Keratinocyte (primary cell): ENCODE data around the gene SNX24. TPM values are rescaled to one million over a fixed set of nuclear protein-coding genes. Genes with fewer than 3 reads are reported as not detected.

Experiments used
- DNase-seq: peaks from one replicate; pipeline ENCODE4 v3.0.0-alpha.2; 2011; ENCODE audit warnings: low read depth, missing footprints, low spot score
- FAIRE-seq: peaks from 2 replicates; lab custom pipeline; 2011; peaks lifted over from hg19 to GRCh38; lab: Jason Lieb, UNC
- H2AFZ ChIP-seq: 2 replicates; pipeline ENCODE4 v1.6.0; 2012; ENCODE audit warnings: low read length, control low read depth, inconsistent platforms; ENCODE audit not compliant: control insufficient read depth
- H3K27ac ChIP-seq: 2 replicates; pipeline ENCODE4 v1.5.1; 2011; ENCODE audit warnings: low read length; ENCODE audit not compliant: control insufficient read depth, insufficient read depth
- H3K27me3 ChIP-seq: 3 replicates; pipeline ENCODE4 v1.6.0; 2011; ENCODE audit warnings: low read length; ENCODE audit not compliant: control insufficient read depth, insufficient read depth; ENCODE audit errors: extremely low read depth
- H3K36me3 ChIP-seq, 2 experiments: 2 replicates in 1 of 2; 3 replicates in 1 of 2; pipeline ENCODE4 v1.5.1; 2011; ENCODE audit warnings: low read length in 2 of 2, mild to moderate bottlenecking in 1 of 2; ENCODE audit not compliant: control insufficient read depth in 2 of 2, insufficient read depth in 2 of 2; ENCODE audit errors: extremely low read depth in 1 of 2
- H3K4me1 ChIP-seq: 3 replicates; pipeline ENCODE4 v1.5.1; 2011; ENCODE audit warnings: low read length; ENCODE audit not compliant: control insufficient read depth, insufficient read depth; ENCODE audit errors: extremely low read depth
- H3K4me2 ChIP-seq: 3 replicates; pipeline ENCODE4 v1.6.0; 2011; ENCODE audit warnings: low read depth, low read length; ENCODE audit not compliant: control insufficient read depth, insufficient read depth; ENCODE audit errors: extremely low read depth
- H3K4me3 ChIP-seq, 3 experiments: fragments of 200-600 bp in 1 of 3; sonication (generic) in 1 of 3; 2 replicates in 2 of 3; 3 replicates in 1 of 3; pipeline ENCODE4 v1.5.1; 2011 to 2016; ENCODE audit warnings: low read length in 3 of 3, mild to moderate bottlenecking in 3 of 3, control low read depth in 2 of 3, inconsistent platforms in 1 of 3, low read depth in 1 of 3, mixed read lengths in 1 of 3, mixed run types in 1 of 3, moderate library complexity in 1 of 3; ENCODE audit not compliant: control insufficient read depth in 2 of 3, insufficient read depth in 2 of 3; ENCODE audit errors: extremely low read depth in 1 of 3
- H3K79me2 ChIP-seq: 2 replicates; pipeline ENCODE4 v1.6.0; 2012; ENCODE audit warnings: low read length; ENCODE audit not compliant: control insufficient read depth, insufficient read depth
- H3K9ac ChIP-seq: 3 replicates; pipeline ENCODE4 v1.6.0; 2011; ENCODE audit warnings: low read length; ENCODE audit not compliant: control insufficient read depth, insufficient read depth; ENCODE audit errors: extremely low read depth
- H3K9me1 ChIP-seq: 3 replicates; pipeline ENCODE4 v1.6.0; 2011; ENCODE audit warnings: low read length; ENCODE audit not compliant: control insufficient read depth, insufficient read depth; ENCODE audit errors: extremely low read depth
- H3K9me3 ChIP-seq: 2 replicates; pipeline ENCODE4 v1.5.1; 2012; ENCODE audit warnings: low read depth, low read length; ENCODE audit not compliant: control insufficient read depth
- H4K20me1 ChIP-seq: 3 replicates; pipeline ENCODE4 v1.6.0; 2011; ENCODE audit warnings: low read length; ENCODE audit not compliant: control insufficient read depth, insufficient read depth; ENCODE audit errors: extremely low read depth
- CTCF ChIP-seq, 3 experiments: IDR thresholded peaks in 1 of 3; conservative IDR thresholded peaks in 1 of 3; optimal IDR thresholded peaks in 1 of 3; 2 replicates in 2 of 3; 3 replicates in 1 of 3; pipeline versions ENCODE3 to v1.5.1; 2011; ENCODE audit warnings: low read length in 3 of 3, mild to moderate bottlenecking in 3 of 3, moderate library complexity in 2 of 3, control low read depth in 1 of 3, inconsistent platforms in 1 of 3; ENCODE audit not compliant: insufficient read depth in 2 of 3; ENCODE audit errors: extremely low read depth in 1 of 3
- EZH2 ChIP-seq: IDR thresholded peaks from one replicate; pipeline ENCODE4 v1.6.1; 2012; ENCODE audit warnings: inconsistent platforms, mild to moderate bottlenecking, low read length, moderate library complexity
- dilution Hi-C: fragments of 300-500 bp; cut with MboI; formaldehyde crosslinking; loops from one replicate; pipeline ENCODE4 v1.7.0; 2020; ENCODE audit warnings: low sequenced_read_pairs; ENCODE audit not compliant: extremely low pct_ligation_motif_present
- polyA plus RNA-seq, 5 experiments: library from polyadenylated mRNA; depleted of rRNA in 3 of 5; stranded (reverse) in 3 of 5; stranded (forward) in 1 of 5; unstranded in 1 of 5; fragments of >200 nt; gene quantifications; 1 replicate in 1 of 5; 2 replicates in 3 of 5; 3 replicates in 1 of 5; pipeline versions ENCODE4 v1.2.1 to v1.2.3, GENCODE V29; 2011 to 2012; ENCODE audit warnings: missing spikeins in 2 of 5, low read depth in 1 of 5, low replicate concordance in 1 of 5

The SNX24 gene
- polyA plus RNA-seq, 1 donor (not counting 4 experiments of a cell fraction or from before 2014, with no cell fraction given): 15.0 TPM

GRCh38 chr5:122846051-122846550, 688 bp downstream of the SNX24 start:
- Histone ChIP-seq H3K4me3 (peak overlapping the region; percentile 86 to 90 (median 87)), H3K4me1 (peaks cover 35% of the 10 kb centered on the region), H2AFZ (peak overlapping the region; percentile 75), H3K9ac (peak overlapping the region; percentile 90), H3K27ac (peak overlapping the region; percentile 91), H4K20me1 (no peaks in the 10 kb centered on the region), H3K4me2 (peak overlapping the region; percentile 94), H3K9me3 (no peaks in the 10 kb centered on the region), H3K27me3 (no peaks in the 10 kb centered on the region), H3K79me2 (peaks cover 33% of the 10 kb centered on the region), H3K9me1 (no peaks in the 10 kb centered on the region), H3K36me3 (no peaks in the 10 kb centered on the region)
- dilution Hi-C loops: no loop called here
- TF ChIP-seq EZH2 (no peak), CTCF (optimal IDR thresholded peaks at IDR 0.05 in 1 of 3, IDR thresholded peaks at IDR 0.05 in 1 of 3, conservative IDR thresholded peaks at IDR 0.05 in 1 of 3; ENCODE audit: extremely low read depth in 1 of 3, insufficient read depth in 2 of 3, low read length in 3 of 3) (no peak)
- FAIRE-seq (peak; percentile 70), DNase-seq (no peak)

DNA sequence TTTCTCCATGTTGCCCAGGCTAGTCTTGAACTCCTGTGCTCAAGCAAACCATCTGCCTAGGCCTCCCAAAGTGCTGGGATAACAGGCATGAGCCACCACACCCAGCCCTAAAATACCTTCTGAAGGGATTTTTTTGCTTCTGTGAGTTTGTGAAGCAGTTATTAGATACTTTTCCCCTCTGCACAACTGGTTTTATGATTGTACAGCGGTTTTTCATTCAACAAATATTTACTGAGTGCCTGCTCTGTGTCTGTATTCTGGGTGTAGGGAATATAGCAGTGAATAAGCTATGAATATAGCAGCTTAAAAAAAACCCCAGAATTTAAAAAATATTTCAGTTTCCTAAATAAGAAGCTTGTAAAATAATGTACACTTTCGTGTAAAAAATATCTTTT, 2.3 kb downstream of the SNX24 start:
- FAIRE-seq: no peak
- H3K4me2 ChIP-seq: peak overlapping the region; percentile 94
- H3K4me1 ChIP-seq: peaks cover 36% of the 10 kb centered on the region

More for the DNA sequence above, 2.3 kb downstream of the SNX24 start:
- Histone ChIP-seq H3K36me3 (peaks cover 0 to 1% of the 10 kb centered on the region in 2 experiments), H3K9me1 (no peaks in the 10 kb centered on the region), H2AFZ (no peak overlapping the region), H3K4me3 (no peak overlapping the region), H3K9me3 (no peaks in the 10 kb centered on the region), H3K27me3 (no peaks in the 10 kb centered on the region), H3K9ac (no peak overlapping the region), H3K27ac (no peak overlapping the region), H3K79me2 (peaks cover 43% of the 10 kb centered on the region), H4K20me1 (no peaks in the 10 kb centered on the region)
- TF ChIP-seq CTCF (optimal IDR thresholded peaks at IDR 0.05 in 1 of 3, IDR thresholded peaks at IDR 0.05 in 1 of 3, conservative IDR thresholded peaks at IDR 0.05 in 1 of 3; ENCODE audit: extremely low read depth in 1 of 3, insufficient read depth in 2 of 3, low read length in 3 of 3): no peak
- TF ChIP-seq EZH2: no peak
- dilution Hi-C loops: no loop called here
- no peak for DNase-seq
